GM10847 (cell line): ENCODE data around the gene MRPL49.

Experiments used
- POLR2A ChIP-seq: IDR thresholded peaks from 2 replicates; pipeline ENCODE4 v1.6.1; 2011; ENCODE audit not compliant: insufficient read length; ENCODE audit errors: extremely low read depth

MRPL49 gene

GRCh38 chr11:65124480-65125196, 2.5 kb downstream of the MRPL49 start:
- TF ChIP-seq POLR2A: no peak

GRCh38 chr11:65125197-65126056, 3.3 kb downstream of the MRPL49 start:
- TF ChIP-seq POLR2A: no peak

GRCh38 chr11:65126624-65127274, 4.6 kb downstream of the MRPL49 start:
- TF ChIP-seq POLR2A: peak; percentile 14

- TF ChIP-seq POLR2A: no peak
Observed at GRCh38 chr11:65127473-65128181, 5.5 kb downstream of the MRPL49 start.

GRCh38 chr11:65128182-65129145, 6.3 kb downstream of the MRPL49 start:
- no peak for TF ChIP-seq POLR2A

- TF ChIP-seq POLR2A: no peak
Observed at GRCh38 chr11:65129649-65130441, 7.7 kb downstream of the MRPL49 start.

GRCh38 chr11:65130631-65131416, 8.7 kb downstream of the MRPL49 start:
- TF ChIP-seq POLR2A: no peak

- TF ChIP-seq POLR2A: no peak
Observed at GRCh38 chr11:65131417-65131776, 9.3 kb downstream of the MRPL49 start.

GRCh38 chr11:65131895-65132237, 9.7 kb downstream of the MRPL49 start:
- no peak for TF ChIP-seq POLR2A

- peak; percentile 62 for TF ChIP-seq POLR2A
Observed at GRCh38 chr11:65132238-65132987, 10.3 kb downstream of the MRPL49 start.

- peak; percentile 42 for TF ChIP-seq POLR2A
Observed at GRCh38 chr11:65132988-65133700, 11.0 kb downstream of the MRPL49 start.
